ENCODE data around the gene KIF24. TPM values are rescaled to one million over a fixed set of nuclear protein-coding genes. Genes with fewer than 3 reads are reported as not detected.

The KIF24 gene
- total and polyA plus RNA-seq, 2 of the 8 experiments (the other 6 are each of a cell fraction or from before 2014, with no cell fraction given): 2.7 to 3.9 TPM

- TF ChIP-seq FOSL1 (IDR thresholded peaks at IDR 0.05; ENCODE audit: insufficient read depth, low read depth, low read length) (no peak), EP300 (IDR thresholded peaks at IDR 0.05; ENCODE audit: borderline replicate concordance in 1 of 2, low read depth in 2 of 2, low read length in 2 of 2) (no peak), RNF2 (IDR thresholded peaks at IDR 0.05; ENCODE audit: borderline replicate concordance, low read depth, low read length, missing control alignments, poor library complexity, severe bottlenecking) (no peak)
Observed at GRCh38 chr9:34334916-34335315, 5.8 kb upstream of the KIF24 start (continued).

All from H1 (cell line).